IMR-90 (cell line): ENCODE data around the gene TMTC1. TPM values are rescaled to one million over a fixed set of nuclear protein-coding genes. Genes with fewer than 3 reads are reported as not detected.

Experiments used
- ATAC-seq: fragments of 200-7000 bp; cut with Tn5 transposase; 2 replicates; pipeline ENCODE4 v1.9.1; 2020; ENCODE audit warnings: low read depth, mild to moderate bottlenecking, moderate library complexity
- BruUV-seq: library from RNA; stranded (reverse); fragments of 400-500 nt; replicated peaks from 2 replicates; lab custom pipeline; 2021; lab: Mats Ljungman, UMichigan
- CTCF ChIA-PET: fragments of 300-600 bp; formaldehyde crosslinking; extraction: SDS; loops from one replicate; lab custom pipeline; 2021; ENCODE audit warnings: antibody characterized with exemption; lab: Yijun Ruan, JAX
- POLR2A ChIA-PET: fragments of 300-600 bp; sonication (Branson Sonifier 250); formaldehyde crosslinking; loops from one replicate; lab custom pipeline; 2022; ENCODE audit warnings: antibody characterized with exemption; ENCODE audit not compliant: unreplicated experiment; lab: Charles Lee
- DNase-seq: peaks from one replicate; pipeline ENCODE4 v3.0.0; 2013
- H2AFZ ChIP-seq: replicated peaks from 2 replicates; pipeline ENCODE3; 2013; ENCODE audit warnings: low read length, mild to moderate bottlenecking; ENCODE audit not compliant: poor library complexity
- H2AK5ac ChIP-seq: 2 replicates; pipeline ENCODE4 v1.6.1; 2013; ENCODE audit warnings: low read depth, low read length, inconsistent platforms
- H2AK9ac ChIP-seq: replicated peaks from 2 replicates; pipeline ENCODE3; 2013; ENCODE audit warnings: mild to moderate bottlenecking, low read depth, low read length, moderate library complexity; ENCODE audit not compliant: poor library complexity
- H2BK120ac ChIP-seq: 2 replicates; pipeline ENCODE4 v1.6.1; 2013; ENCODE audit warnings: low read depth, low read length, inconsistent platforms
- H2BK15ac ChIP-seq: 3 replicates; pipeline ENCODE4 v1.6.1; 2013; ENCODE audit warnings: low read depth, low read length, inconsistent platforms
- H2BK20ac ChIP-seq: 2 replicates; pipeline ENCODE4 v1.6.1; 2013; ENCODE audit warnings: low read depth, mild to moderate bottlenecking, inconsistent platforms, low read length, moderate library complexity
- H2BK5ac ChIP-seq: 2 replicates; pipeline ENCODE4 v1.6.1; 2013; ENCODE audit warnings: mild to moderate bottlenecking, low read depth, low read length, inconsistent platforms; ENCODE audit not compliant: poor library complexity, severe bottlenecking
- H3K14ac ChIP-seq: replicated peaks from 2 replicates; pipeline ENCODE4 v1.6.1; 2013; ENCODE audit warnings: low read depth, low read length, inconsistent platforms
- H3K18ac ChIP-seq: 2 replicates; pipeline ENCODE4 v1.6.1; 2013; ENCODE audit warnings: low read depth, low read length, control low read depth
- H3K23ac ChIP-seq: 2 replicates; pipeline ENCODE4 v1.6.1; 2013; ENCODE audit warnings: low read depth, low read length, inconsistent platforms
- H3K27ac ChIP-seq: 2 replicates; pipeline ENCODE4 v1.5.1; 2013; ENCODE audit warnings: mild to moderate bottlenecking, control low read depth, low read length; ENCODE audit not compliant: insufficient read depth
- H3K27me3 ChIP-seq: 2 replicates; pipeline ENCODE4 v1.6.1; 2013; ENCODE audit warnings: low read length; ENCODE audit not compliant: control insufficient read depth, insufficient read depth
- H3K36me3 ChIP-seq: 2 replicates; pipeline ENCODE4 v1.6.1; 2013; ENCODE audit warnings: low read length, mixed read lengths; ENCODE audit not compliant: control insufficient read depth, insufficient read depth
- H3K4ac ChIP-seq: 2 replicates; pipeline ENCODE4 v1.6.1; 2013; ENCODE audit warnings: low read depth, low read length, inconsistent platforms
- H3K4me1 ChIP-seq: 2 replicates; pipeline ENCODE4 v1.6.1; 2013; ENCODE audit warnings: low read length, mixed read lengths; ENCODE audit not compliant: control insufficient read depth, insufficient read depth
- H3K4me2 ChIP-seq: 2 replicates; pipeline ENCODE4 v1.6.1; 2013; ENCODE audit warnings: low read depth, mild to moderate bottlenecking, control low read depth, low read length, moderate library complexity
- H3K4me3 ChIP-seq: 2 replicates; pipeline ENCODE4 v1.5.1; 2013; ENCODE audit warnings: low read depth, mild to moderate bottlenecking, control low read depth, low read length, moderate library complexity; ENCODE audit not compliant: insufficient read depth
- H3K56ac ChIP-seq: 2 replicates; pipeline ENCODE4 v1.6.1; 2013; ENCODE audit warnings: low read length, inconsistent platforms; ENCODE audit not compliant: insufficient read depth; ENCODE audit errors: extremely low read depth
- H3K79me1 ChIP-seq, 2 experiments: 2 replicates each; pipeline ENCODE4 v1.6.1; 2013; ENCODE audit warnings: low read length in 2 of 2, inconsistent platforms in 1 of 2, low read depth in 1 of 2
- H3K9ac ChIP-seq: 2 replicates; pipeline ENCODE4 v1.6.1; 2013; ENCODE audit warnings: low read depth, low read length, control low read depth
- H3K9me1 ChIP-seq: 2 replicates; pipeline ENCODE4 v1.6.1; 2013; ENCODE audit warnings: low read length, inconsistent platforms; ENCODE audit not compliant: insufficient read depth
- H3K9me3 ChIP-seq: 2 replicates; pipeline ENCODE4 v1.6.1; 2013; ENCODE audit warnings: low read length; ENCODE audit not compliant: control insufficient read depth, insufficient read depth
- H4K20me1 ChIP-seq: 2 replicates; pipeline ENCODE4 v1.6.1; 2013; ENCODE audit warnings: low read length, inconsistent platforms; ENCODE audit not compliant: insufficient read depth
- H4K5ac ChIP-seq: 2 replicates; pipeline ENCODE4 v1.6.1; 2013; ENCODE audit warnings: mild to moderate bottlenecking, low read depth, low read length, control low read depth
- H4K8ac ChIP-seq, 2 experiments: 2 replicates each; pipeline ENCODE4 v1.6.1; 2013; ENCODE audit warnings: low read depth in 2 of 2, low read length in 2 of 2, control low read depth in 1 of 2, inconsistent platforms in 1 of 2
- H4K91ac ChIP-seq: 2 replicates; pipeline ENCODE4 v1.6.1; 2013; ENCODE audit warnings: low read depth, low read length, inconsistent platforms; ENCODE audit not compliant: insufficient read depth
- BHLHE40 ChIP-seq: fragments of 150-350 bp; IDR thresholded peaks from 2 replicates; pipeline ENCODE4 v1.6.1; 2016; ENCODE audit warnings: mild to moderate bottlenecking, low read depth, low read length
- CEBPB ChIP-seq: IDR thresholded peaks from 2 replicates; pipeline ENCODE4 v1.6.1; 2012; ENCODE audit warnings: low read depth, low read length, improper control_type of control experiment
- CHD1 ChIP-seq: IDR thresholded peaks from 2 replicates; pipeline ENCODE4 v1.6.1; 2012; ENCODE audit warnings: low read depth, low read length, improper control_type of control experiment
- CTCF ChIP-seq: conservative IDR thresholded peaks from 2 replicates; pipeline ENCODE4 v1.5.1; 2012; ENCODE audit warnings: mild to moderate bottlenecking, low read depth, low read length, improper control_type of control experiment
- MAFK ChIP-seq: IDR thresholded peaks from 2 replicates; pipeline ENCODE4 v1.6.1; 2012; ENCODE audit warnings: low read depth, low read length, improper control_type of control experiment
- MAZ ChIP-seq: IDR thresholded peaks from 2 replicates; pipeline ENCODE4 v1.6.1; 2012; ENCODE audit warnings: low read depth, mild to moderate bottlenecking, low read length, improper control_type of control experiment, moderate library complexity, borderline replicate concordance
- MXI1 ChIP-seq: IDR thresholded peaks from 2 replicates; pipeline ENCODE4 v1.6.1; 2012; ENCODE audit warnings: low read depth, mild to moderate bottlenecking, low read length, moderate library complexity, borderline replicate concordance
- NFE2L2 ChIP-seq: fragments of 150-350 bp; IDR thresholded peaks from 2 replicates; pipeline ENCODE4 v1.6.1; 2016; ENCODE audit warnings: low read depth, mild to moderate bottlenecking, low read length
- SMC3 ChIP-seq: fragments of 150-350 bp; IDR thresholded peaks from 2 replicates; pipeline ENCODE4 v1.6.1; 2016; ENCODE audit warnings: low read depth, mild to moderate bottlenecking, antibody characterized with exemption, low read length, moderate library complexity
- WGBS, 2 experiments: methylation state at CpG; one replicate each; pipeline versions ENCODE4 v1.1.5 to v1.1.7; 2013; ENCODE audit warnings: missing lambda C conversion rate in 2 of 2; ENCODE audit not compliant: insufficient read length in 1 of 2; ENCODE audit errors: extremely low coverage in 2 of 2; 5-methylcytosine and 5-hydroxymethylcytosine counted together
- dilution Hi-C: fragments of 300-500 bp; cut with HindIII; formaldehyde crosslinking; loops from one replicate; pipeline ENCODE4 v1.14.3; 2018; ENCODE audit warnings: low sequenced_read_pairs; ENCODE audit not compliant: unreplicated experiment
- in situ Hi-C: fragments of 300-500 bp; cut with MboI; formaldehyde crosslinking; loops from 3 replicates; pipeline ENCODE4 v1.14.3; 2019; ENCODE audit warnings: low sequenced_read_pairs, inconsistent platforms, mixed read lengths
- intact Hi-C: fragments of 100-400 bp; cut with micrococcal nuclease; formaldehyde crosslinking; loops from 2 replicates; pipeline ENCODE4 v1.10.0; 2022
- polyA plus RNA-seq, 3 experiments: library from polyadenylated mRNA; depleted of rRNA; stranded (reverse); fragments of >200 nt; gene quantifications; 2 replicates each; pipeline ENCODE4 v1.2.3, GENCODE V29; 2012; ENCODE audit warnings: low replicate concordance in 1 of 3
- total RNA-seq: library from RNA; depleted of rRNA; stranded (reverse); fragments of >200 nt; gene quantifications from 2 replicates; pipeline ENCODE4 v1.2.3, GENCODE V29; 2012
- TF ChIP-seq, protein P1 (sequence below): fragments of 150-350 bp; IDR thresholded peaks from 2 replicates; pipeline ENCODE4 v1.6.1; 2016; ENCODE audit warnings: low read depth, mild to moderate bottlenecking, low read length, moderate library complexity, borderline replicate concordance

The TMTC1 gene
- total and polyA plus RNA-seq, 2 of the 4 experiments (the other 2 are of a cell fraction): 12.5 to 36.4 TPM

DNA sequence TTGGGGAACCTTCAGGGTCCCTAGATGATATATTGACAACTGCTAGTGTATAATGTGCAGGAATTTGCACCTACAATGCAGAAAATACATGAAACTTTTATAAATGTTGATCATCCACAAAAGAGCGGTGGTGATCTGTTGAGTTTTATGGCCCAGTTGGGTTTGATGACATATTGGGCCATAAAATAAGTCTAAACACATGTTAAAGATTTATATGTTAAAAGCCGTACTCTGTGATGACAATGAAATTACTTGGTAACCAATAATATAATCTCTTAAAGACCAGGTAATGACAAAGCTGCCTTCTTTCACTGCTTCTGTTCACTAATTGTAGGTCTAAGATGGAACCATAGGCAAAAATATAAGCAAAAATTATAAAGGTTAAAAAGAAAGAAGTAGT, 61.6 kb downstream of the TMTC1 start:
- H3K4ac ChIP-seq: no peak overlapping the region
- dilution Hi-C loops: no loop called here
- peaks cover 7% of the 10 kb centered on the region for H3K36me3 ChIP-seq
- peaks cover 0 to 21% of the 10 kb centered on the region in 2 experiments; a peak in 2 of 4 replicates for H3K79me1 ChIP-seq
- H3K27ac ChIP-seq: no peak overlapping the region
- in situ Hi-C loops: no loop called here
- H3K9me3 ChIP-seq: no peaks in the 10 kb centered on the region
- no peak for ATAC-seq
- DNase-seq: no peak
- no peak overlapping the region for H3K56ac ChIP-seq
- H2BK20ac ChIP-seq: no peak overlapping the region
- no peak overlapping the region for H3K4me3 ChIP-seq
- no peak overlapping the region for H3K23ac ChIP-seq
- CTCF ChIA-PET: no interaction called here
- no peak overlapping the region for H4K5ac ChIP-seq
- H4K20me1 ChIP-seq: no peaks in the 10 kb centered on the region
- H2AK5ac ChIP-seq: no peak overlapping the region
- intact Hi-C loops: no loop called here
- H3K9ac ChIP-seq: no peak overlapping the region
- no peak overlapping the region for H2BK120ac ChIP-seq
- peaks cover 11% of the 10 kb centered on the region; the same call in 1 of the 2 replicates for H3K9me1 ChIP-seq
- H2BK5ac ChIP-seq: no peak overlapping the region
- no peak overlapping the region for H2AFZ ChIP-seq
- POLR2A ChIA-PET: no interaction called here
- H3K4me2 ChIP-seq: no peak overlapping the region
- TF ChIP-seq CEBPB: no peak
- no peak for TF ChIP-seq MXI1
- TF ChIP-seq CTCF: no peak
- no peak for TF ChIP-seq MAZ
- no peak for TF ChIP-seq CHD1
- TF ChIP-seq BHLHE40: no peak
- TF ChIP-seq SMC3: no peak
- no peak for TF ChIP-seq NFE2L2
- TF ChIP-seq, protein P1, sequence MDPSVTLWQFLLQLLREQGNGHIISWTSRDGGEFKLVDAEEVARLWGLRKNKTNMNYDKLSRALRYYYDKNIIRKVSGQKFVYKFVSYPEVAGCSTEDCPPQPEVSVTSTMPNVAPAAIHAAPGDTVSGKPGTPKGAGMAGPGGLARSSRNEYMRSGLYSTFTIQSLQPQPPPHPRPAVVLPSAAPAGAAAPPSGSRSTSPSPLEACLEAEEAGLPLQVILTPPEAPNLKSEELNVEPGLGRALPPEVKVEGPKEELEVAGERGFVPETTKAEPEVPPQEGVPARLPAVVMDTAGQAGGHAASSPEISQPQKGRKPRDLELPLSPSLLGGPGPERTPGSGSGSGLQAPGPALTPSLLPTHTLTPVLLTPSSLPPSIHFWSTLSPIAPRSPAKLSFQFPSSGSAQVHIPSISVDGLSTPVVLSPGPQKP: no peak
- no peak for TF ChIP-seq MAFK
- no peak overlapping the region for H2AK9ac ChIP-seq
- H4K8ac ChIP-seq: no peak overlapping the region
- no peak overlapping the region for H2BK15ac ChIP-seq
- WGBS, 2 experiments: no CpG with 5 or more reads among the region's 2 CpGs
- H3K18ac ChIP-seq: no peak overlapping the region
- H3K14ac ChIP-seq: no peak overlapping the region
- no peak overlapping the region for H4K91ac ChIP-seq
- H3K27me3 ChIP-seq: no peaks in the 10 kb centered on the region
- BruUV-seq: no TSS peak
- peaks cover 10% of the 10 kb centered on the region for H3K4me1 ChIP-seq
